GM12878 (cell line): ENCODE results near the gene LRR1. TPM values are rescaled to one million over a fixed set of nuclear protein-coding genes. Genes with fewer than 3 reads are reported as not detected.
A peak's percentile ranks its signal among the peaks of the same experiment; 100 is the strongest.

Experiments
- ATF7 ChIP-seq: fragments of 450-650 bp; IDR thresholded peaks from 2 replicates; pipeline ENCODE4 v1.6.1; 2016; ENCODE audit warnings: low read depth, mild to moderate bottlenecking
- CBX5 ChIP-seq: sonication (generic); IDR thresholded peaks from 2 replicates; pipeline ENCODE4 v1.6.1; 2016; ENCODE audit warnings: low read depth, moderate library complexity, mild to moderate bottlenecking, inconsistent platforms
- CUX1 ChIP-seq: IDR thresholded peaks from 2 replicates; pipeline ENCODE4 v1.6.1; 2012; ENCODE audit warnings: improper control_type of control experiment, low read depth, low read length; ENCODE audit not compliant: insufficient replicate concordance
- FOS ChIP-seq: IDR thresholded peaks from 3 replicates; pipeline ENCODE4 v1.6.1; 2011; ENCODE audit warnings: borderline replicate concordance; ENCODE audit not compliant: insufficient read length; ENCODE audit errors: extremely low read depth
- HCFC1 ChIP-seq: fragments of 150-350 bp; IDR thresholded peaks from 2 replicates; pipeline ENCODE4 v1.6.1; 2014; ENCODE audit warnings: low read length
- IKZF1 ChIP-seq: fragments of 450-650 bp; conservative IDR thresholded peaks from 2 replicates; pipeline ENCODE4 v1.6.1; 2017; ENCODE audit warnings: antibody characterized with exemption, mild to moderate bottlenecking
- JUND ChIP-seq: IDR thresholded peaks from 2 replicates; pipeline ENCODE4 v1.6.1; 2012; ENCODE audit warnings: low read depth, mild to moderate bottlenecking, low read length, improper control_type of control experiment, moderate library complexity
- LARP7 ChIP-seq: fragments of 450-650 bp; IDR thresholded peaks from 2 replicates; pipeline ENCODE4 v1.6.1; 2017; ENCODE audit warnings: mild to moderate bottlenecking
- MTA2 ChIP-seq: fragments of 450-650 bp; IDR thresholded peaks from 2 replicates; pipeline ENCODE4 v1.6.1; 2016; ENCODE audit warnings: low read depth, mild to moderate bottlenecking, moderate library complexity
- MTA3 ChIP-seq: IDR thresholded peaks from 2 replicates; pipeline ENCODE4 v1.6.1; 2012; ENCODE audit warnings: low read length, inconsistent platforms, borderline replicate concordance
- NKRF ChIP-seq: fragments of 450-650 bp; conservative IDR thresholded peaks from 2 replicates; pipeline ENCODE4 v1.6.1; 2017; ENCODE audit warnings: mild to moderate bottlenecking, moderate library complexity
- NR2C1 ChIP-seq: fragments of 450-650 bp; IDR thresholded peaks from 2 replicates; pipeline ENCODE4 v1.6.1; 2017; ENCODE audit warnings: antibody characterized with exemption, mild to moderate bottlenecking, moderate library complexity
- NR2C2 ChIP-seq: IDR thresholded peaks from 2 replicates; pipeline ENCODE4 v1.6.1; 2011; ENCODE audit warnings: borderline replicate concordance, low read depth; ENCODE audit not compliant: control insufficient read depth, insufficient read length
- NR2F1 ChIP-seq: fragments of 450-650 bp; conservative IDR thresholded peaks from 2 replicates; pipeline ENCODE4 v1.6.1; 2017; ENCODE audit warnings: mild to moderate bottlenecking
- RAD51 ChIP-seq: fragments of 450-650 bp; IDR thresholded peaks from 2 replicates; pipeline ENCODE4 v1.6.1; 2016; ENCODE audit warnings: moderate library complexity, mild to moderate bottlenecking, inconsistent platforms
- RBBP5 ChIP-seq: fragments of 200-600 bp; sonication (generic); conservative IDR thresholded peaks from 2 replicates; pipeline ENCODE4 v1.6.1; 2016
- SPI1 ChIP-seq: IDR thresholded peaks from 2 replicates; pipeline ENCODE4 v1.6.1; 2011; ENCODE audit warnings: low read depth, mild to moderate bottlenecking, low read length, moderate library complexity, borderline replicate concordance; ENCODE audit not compliant: insufficient read depth
- STAT3 ChIP-seq: IDR thresholded peaks from 2 replicates; pipeline ENCODE4 v1.6.1; 2011; ENCODE audit warnings: low read depth, low read length, improper control_type of control experiment
- SUPT20H ChIP-seq: IDR thresholded peaks from 2 replicates; pipeline ENCODE4 v1.6.1; 2011; ENCODE audit warnings: low read depth, mild to moderate bottlenecking, low read length, moderate library complexity, borderline replicate concordance; ENCODE audit not compliant: control insufficient read depth
- SUZ12 ChIP-seq: fragments of 200-600 bp; sonication (generic); IDR thresholded peaks from one replicate; pipeline ENCODE4 v1.6.1; 2018; ENCODE audit warnings: antibody characterized with exemption, mild to moderate bottlenecking; ENCODE audit not compliant: unreplicated experiment
- TCF3 ChIP-seq: IDR thresholded peaks from 2 replicates; pipeline ENCODE4 v1.6.1; 2012; ENCODE audit warnings: low read depth, mild to moderate bottlenecking, low read length, borderline replicate concordance; ENCODE audit not compliant: insufficient read depth
- polyA plus RNA-seq, 11 experiments: library from polyadenylated mRNA; depleted of rRNA in 4 of 11; unstranded in 6 of 11; stranded (reverse) in 5 of 11; fragments of >200 nt; fragmentation: Nextera tagmentation in 4 of 11; fragmentation: Illumina TruSeq in 1 of 11; extraction: Ambion mirVana in 4 of 11; extraction: Trizol in 1 of 11; gene quantifications; 1 replicate in 1 of 11; 2 replicates in 10 of 11; pipeline versions ENCODE4 v1.2.1 to v1.2.3, GENCODE V29; 2011 to 2016; ENCODE audit warnings: inconsistent platforms in 2 of 11, missing spikeins in 2 of 11, low read depth in 1 of 11
- total RNA-seq, 4 experiments: library from RNA; depleted of rRNA in 3 of 4; stranded (reverse); fragments of >200 nt in 3 of 4; fragmentation: Illumina TruSeq in 1 of 4; extraction: Trizol in 1 of 4; gene quantifications; 2 replicates each; pipeline versions ENCODE4 v1.2.1 to v1.2.3, GENCODE V29; 2013 to 2021
- TF ChIP-seq, protein P1 (sequence below): IDR thresholded peaks from 2 replicates; pipeline ENCODE4 v1.6.1; 2012; ENCODE audit warnings: low read depth, low read length, improper control_type of control experiment

The LRR1 gene
- total and polyA plus RNA-seq, 10 of the 15 experiments (the other 5 are each of a cell fraction or from before 2014, with no cell fraction given): 36.9 to 110 (median 53.1) TPM

DNA sequence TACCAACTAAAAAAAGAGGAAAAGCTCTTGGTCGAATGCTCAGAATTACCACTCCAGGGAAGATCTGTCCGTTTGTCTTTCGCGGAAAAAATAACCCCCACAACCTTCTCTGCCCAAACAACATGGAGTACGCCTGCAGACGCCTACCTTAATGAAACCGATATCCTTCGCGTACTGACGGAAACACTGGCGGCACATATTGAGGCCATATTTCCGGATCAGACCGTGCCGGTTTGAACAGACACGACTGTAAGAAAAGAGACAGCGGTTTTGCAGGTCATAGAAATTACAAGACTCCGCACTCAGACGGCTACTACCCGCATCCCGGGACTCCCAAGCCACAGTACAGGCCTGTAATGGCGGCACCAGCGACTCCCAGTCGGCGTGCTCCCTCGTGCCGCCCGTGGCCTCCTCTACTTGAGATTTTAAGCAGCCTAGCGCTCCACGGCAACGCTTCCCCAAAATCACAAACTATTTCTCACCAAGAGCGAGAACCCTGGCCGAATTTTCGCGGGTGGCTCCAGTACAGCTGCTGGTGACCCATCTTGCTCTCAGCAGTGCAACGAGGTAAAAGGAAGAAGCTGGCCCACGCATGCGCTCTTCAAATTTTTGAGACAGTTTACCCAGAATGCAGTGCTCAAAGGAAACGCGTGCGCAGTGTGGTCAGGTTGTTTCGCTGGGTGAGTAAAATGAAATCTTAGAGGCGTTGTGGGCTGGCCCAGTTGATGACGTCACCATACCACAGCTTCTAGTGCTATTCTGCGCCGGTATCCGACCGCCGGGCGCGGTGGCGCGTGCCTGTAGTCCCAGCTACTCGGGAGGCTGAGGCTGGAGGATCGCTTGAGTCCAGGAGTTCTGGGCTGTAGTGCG, 12.7 kb upstream of the LRR1 start, which contains the start of gene RPS29 (continued):
- no peak for TF ChIP-seq CUX1
- peak; percentile 97 for TF ChIP-seq JUND
- no peak for TF ChIP-seq FOS
- TF ChIP-seq, protein P1, sequence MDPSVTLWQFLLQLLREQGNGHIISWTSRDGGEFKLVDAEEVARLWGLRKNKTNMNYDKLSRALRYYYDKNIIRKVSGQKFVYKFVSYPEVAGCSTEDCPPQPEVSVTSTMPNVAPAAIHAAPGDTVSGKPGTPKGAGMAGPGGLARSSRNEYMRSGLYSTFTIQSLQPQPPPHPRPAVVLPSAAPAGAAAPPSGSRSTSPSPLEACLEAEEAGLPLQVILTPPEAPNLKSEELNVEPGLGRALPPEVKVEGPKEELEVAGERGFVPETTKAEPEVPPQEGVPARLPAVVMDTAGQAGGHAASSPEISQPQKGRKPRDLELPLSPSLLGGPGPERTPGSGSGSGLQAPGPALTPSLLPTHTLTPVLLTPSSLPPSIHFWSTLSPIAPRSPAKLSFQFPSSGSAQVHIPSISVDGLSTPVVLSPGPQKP: no peak
- no peak for TF ChIP-seq RBBP5
- peak; percentile 100 for TF ChIP-seq ATF7
- TF ChIP-seq CBX5: no peak
- TF ChIP-seq RAD51: no peak
- no peak for TF ChIP-seq NR2C1
- TF ChIP-seq IKZF1: peak; percentile 91
- TF ChIP-seq SUPT20H: no peak
- no peak for TF ChIP-seq NR2C2
- peak; percentile 74; the same call in 1 of the 2 replicates for TF ChIP-seq NR2F1
- TF ChIP-seq NKRF: peak; percentile 89
- peak; percentile 63; the same call in 1 of the 2 replicates for TF ChIP-seq MTA2
- no peak; the same call in 1 of the 2 replicates for TF ChIP-seq MTA3
- TF ChIP-seq STAT3: no peak; the same call in 1 of the 2 replicates
- TF ChIP-seq SUZ12: no peak
- TF ChIP-seq HCFC1: no peak; the same call in 1 of the 2 replicates
- TF ChIP-seq TCF3: no peak
- TF ChIP-seq SPI1: no peak
- peak; percentile 69; the same call in 1 of the 2 replicates for TF ChIP-seq LARP7
